Left colon (tissue), 2 donors: Measurements from ENCODE around the gene PCDHGB7. TPM values are rescaled to one million over a fixed set of nuclear protein-coding genes. Genes with fewer than 3 reads are reported as not detected.
A peak's percentile ranks its signal among the peaks of the same experiment; 100 is the strongest.
"Not testable (repeated sequence)": the region's sequence is repeated elsewhere in the genome, so short reads cannot be mapped to it uniquely, and the experiment has no call there.

Source experiments
- ATAC-seq: fragments of 200-7000 bp; cut with Tn5 transposase; one replicate; pipeline ENCODE4 v1.9.1; 2020; ENCODE audit warnings: mild to moderate bottlenecking, moderate library complexity
- DNase-seq, 2 donors: peaks; one replicate each; pipeline ENCODE4 v3.0.0-alpha.2; 2020
- intact Hi-C, 2 donors: fragments of 100-400 bp; cut with DNase I in 1 of 2; cut with micrococcal nuclease in 1 of 2; formaldehyde crosslinking; loops; one replicate each; pipeline versions ENCODE4 v1.11.2 to v1.14.0; 2022; cut with DNase I, micrococcal nuclease
- total RNA-seq, 2 donors: library from RNA; stranded (reverse); fragmentation: NEBNext Ultra II Directional; extraction: Animal tissue kit (Norgen Biotek cat#: 25700); gene quantifications; one replicate each; pipeline ENCODE4 v1.2.1, GENCODE V29; 2021
- donor health status: DM: no; HTN: no; CAD: no.
- donor health status: DM: yes; HTN: yes; CAD: no.

Gene PCDHGB7
- total RNA-seq, 2 donors from 2014 or later = 3.0 to 4.2 TPM

DNA sequence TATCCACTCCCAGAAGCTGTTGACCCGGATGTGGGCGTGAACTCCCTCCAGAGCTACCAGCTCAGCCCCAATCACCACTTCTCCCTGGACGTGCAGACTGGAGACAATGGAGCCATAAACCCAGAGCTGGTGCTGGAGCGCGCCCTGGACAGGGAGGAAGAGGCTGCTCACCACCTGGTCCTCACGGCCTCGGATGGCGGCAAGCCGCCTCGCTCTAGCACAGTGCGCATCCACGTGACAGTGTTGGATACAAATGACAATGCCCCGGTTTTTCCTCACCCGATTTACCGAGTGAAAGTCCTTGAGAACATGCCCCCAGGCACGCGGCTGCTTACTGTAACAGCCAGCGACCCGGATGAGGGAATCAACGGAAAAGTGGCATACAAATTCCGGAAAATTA is 24.2 kb upstream of the PCDHGB7 start:
- intact Hi-C loops = loop anchor here in 1 of 2 donors (10.0 kb wide), 1 partner anchor 48 kb away; the partner anchor contains the start of gene PCDHGA3
- ATAC-seq (no peak), DNase-seq (no peak)

DNA sequence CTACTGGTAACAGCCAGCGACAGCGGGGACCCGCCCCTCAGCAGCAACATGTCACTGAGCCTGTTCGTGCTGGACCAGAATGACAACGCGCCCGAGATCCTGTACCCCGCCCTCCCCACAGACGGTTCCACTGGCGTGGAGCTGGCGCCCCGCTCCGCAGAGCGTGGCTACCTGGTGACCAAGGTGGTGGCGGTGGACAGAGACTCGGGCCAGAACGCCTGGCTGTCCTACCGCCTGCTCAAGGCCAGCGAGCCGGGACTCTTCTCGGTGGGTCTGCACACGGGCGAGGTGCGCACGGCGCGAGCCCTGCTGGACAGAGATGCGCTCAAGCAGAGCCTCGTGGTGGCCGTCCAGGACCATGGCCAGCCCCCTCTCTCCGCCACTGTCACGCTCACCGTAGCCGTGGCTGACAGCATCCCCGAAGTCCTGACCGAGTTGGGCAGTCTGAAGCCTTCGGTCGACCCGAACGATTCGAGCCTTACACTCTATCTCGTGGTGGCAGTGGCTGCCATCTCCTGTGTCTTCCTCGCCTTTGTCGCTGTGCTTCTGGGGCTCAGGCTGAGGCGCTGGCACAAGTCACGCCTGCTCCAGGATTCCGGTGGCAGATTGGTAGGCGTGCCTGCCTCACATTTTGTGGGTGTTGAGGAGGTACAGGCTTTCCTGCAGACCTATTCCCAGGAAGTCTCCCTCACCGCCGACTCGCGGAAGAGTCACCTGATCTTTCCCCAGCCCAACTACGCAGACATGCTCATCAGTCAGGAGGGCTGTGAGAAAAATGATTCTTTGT is 22.9 kb upstream of the PCDHGB7 start:
- ATAC-seq, DNase-seq: not testable (repeated sequence)
- intact Hi-C loops = loop anchor here in 1 of 2 donors (10.0 kb wide), 1 partner anchor 50 kb away; the partner anchor contains the start of gene PCDHGA3

DNA sequence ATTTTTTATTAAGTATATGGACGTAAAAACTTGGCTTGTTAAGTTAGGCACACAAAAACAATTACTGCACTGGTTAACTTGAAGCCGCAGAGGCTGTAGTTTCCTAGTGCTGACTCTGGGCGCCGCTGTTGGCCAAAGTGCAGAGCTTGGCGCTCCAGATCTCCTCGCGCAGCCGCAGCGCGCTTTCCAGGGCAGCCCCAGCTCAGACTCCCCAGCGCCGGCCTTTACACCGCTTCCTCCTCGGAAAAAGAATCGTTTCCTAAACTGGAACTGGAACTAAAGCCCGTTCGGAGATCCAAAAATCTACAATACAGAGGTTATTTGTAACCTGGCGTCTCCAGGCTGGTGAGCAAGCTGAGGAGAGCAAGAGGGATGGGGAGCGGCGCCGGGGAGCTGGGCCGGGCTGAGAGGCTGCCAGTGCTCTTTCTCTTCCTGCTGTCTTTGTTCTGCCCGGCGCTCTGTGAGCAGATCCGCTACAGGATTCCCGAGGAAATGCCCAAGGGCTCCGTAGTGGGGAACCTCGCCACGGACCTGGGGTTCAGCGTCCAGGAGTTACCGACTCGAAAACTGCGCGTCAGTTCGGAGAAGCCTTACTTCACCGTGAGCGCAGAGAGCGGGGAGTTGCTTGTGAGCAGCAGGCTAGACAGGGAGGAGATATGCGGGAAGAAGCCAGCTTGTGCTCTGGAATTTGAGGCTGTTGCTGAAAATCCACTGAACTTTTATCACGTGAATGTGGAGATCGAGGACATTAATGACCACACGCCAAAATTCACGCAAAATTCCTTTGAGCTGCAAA is 19.5 kb upstream of the PCDHGB7 start, which contains the start of gene PCDHGB5:
Gene PCDHGB5, plus strand, starts transcription at position 192 of the 796 bp plus-strand sequence. Its CDS starts 181 bp downstream, at position 373.
- DNase-seq (peak in 1 of 2 donors; percentile 51), ATAC-seq (peak; percentile 96)
- intact Hi-C loops = loop anchor here in 1 of 2 donors (10.0 kb wide), 1 partner anchor 53 kb away; the partner anchor contains the start of gene PCDHGA3

DNA sequence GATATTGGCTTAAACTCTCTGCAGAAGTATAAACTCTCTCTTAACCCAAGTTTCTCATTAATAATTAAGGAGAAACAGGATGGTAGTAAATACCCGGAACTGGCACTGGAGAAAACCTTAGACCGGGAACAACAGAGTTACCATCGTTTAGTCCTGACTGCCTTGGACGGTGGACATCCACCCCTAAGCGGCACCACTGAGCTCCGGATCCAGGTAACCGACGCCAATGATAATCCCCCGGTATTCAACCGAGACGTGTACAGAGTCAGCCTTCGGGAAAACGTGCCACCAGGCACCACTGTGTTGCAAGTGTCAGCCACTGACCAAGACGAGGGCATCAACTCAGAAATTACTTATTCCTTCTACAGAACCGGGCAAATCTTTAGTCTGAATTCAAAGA is 18.9 kb upstream of the PCDHGB7 start:
- intact Hi-C loops = loop anchor here in 1 of 2 donors (10.0 kb wide), 1 partner anchor 54 kb away; the partner anchor contains the start of gene PCDHGA3
- DNase-seq = no peak
- ATAC-seq = no peak

DNA sequence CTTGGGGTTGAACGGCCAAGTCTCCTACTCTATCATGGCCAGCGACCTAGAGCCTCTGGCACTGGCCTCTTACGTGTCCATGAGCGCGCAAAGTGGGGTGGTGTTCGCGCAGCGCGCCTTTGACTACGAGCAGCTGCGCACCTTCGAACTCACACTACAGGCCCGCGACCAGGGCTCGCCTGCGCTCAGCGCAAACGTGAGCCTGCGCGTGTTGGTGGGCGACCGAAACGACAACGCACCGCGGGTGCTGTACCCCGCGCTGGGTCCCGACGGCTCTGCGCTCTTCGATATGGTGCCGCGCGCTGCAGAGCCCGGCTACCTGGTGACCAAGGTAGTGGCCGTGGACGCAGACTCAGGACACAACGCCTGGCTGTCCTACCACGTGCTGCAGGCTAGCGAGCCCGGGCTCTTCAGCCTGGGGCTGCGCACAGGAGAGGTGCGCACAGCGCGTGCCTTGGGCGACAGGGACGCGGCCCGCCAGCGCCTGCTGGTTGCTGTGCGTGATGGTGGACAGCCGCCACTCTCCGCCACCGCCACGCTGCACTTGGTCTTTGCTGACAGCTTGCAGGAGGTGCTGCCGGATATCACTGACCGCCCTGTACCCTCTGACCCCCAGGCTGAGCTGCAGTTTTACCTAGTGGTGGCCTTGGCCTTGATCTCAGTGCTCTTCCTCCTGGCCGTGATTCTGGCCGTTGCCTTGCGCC is 17.8 kb upstream of the PCDHGB7 start:
- DNase-seq (no peak), ATAC-seq (no peak)
- intact Hi-C loops = loop anchor here in 1 of 2 donors (10.0 kb wide), 1 partner anchor 55 kb away; the partner anchor contains the start of gene PCDHGA3

DNA sequence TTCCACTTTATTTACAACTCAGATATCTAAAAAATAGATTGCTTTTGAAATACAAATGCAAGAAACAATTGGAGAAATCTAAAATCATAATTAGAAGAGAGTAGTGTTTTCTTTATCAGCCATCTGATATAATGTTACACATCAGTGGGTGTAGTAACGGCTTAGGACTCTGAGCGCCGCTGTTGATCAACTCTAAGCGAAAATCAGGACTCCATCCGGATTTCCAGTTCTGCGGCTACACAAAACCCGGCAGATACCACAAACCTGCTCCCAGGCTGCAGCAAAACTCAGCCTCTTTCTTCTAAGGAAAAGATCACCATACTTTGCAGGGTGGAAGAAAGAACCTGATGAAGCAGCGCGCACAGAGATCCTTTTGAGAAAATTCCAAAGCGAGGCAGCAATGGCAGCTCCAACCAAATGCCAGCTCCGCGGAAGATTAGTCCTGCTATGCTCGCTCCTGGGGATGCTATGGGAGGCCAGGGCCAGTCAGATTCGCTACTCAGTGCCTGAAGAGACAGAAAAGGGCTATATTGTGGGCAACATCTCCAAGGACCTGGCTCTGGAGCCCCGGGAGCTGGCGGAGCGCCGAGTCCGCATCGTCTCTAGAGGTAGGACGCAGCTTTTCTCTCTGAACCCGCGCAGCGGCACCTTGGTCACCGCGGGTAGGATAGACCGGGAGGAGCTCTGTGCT is 14.8 kb upstream of the PCDHGB7 start, which contains the start of gene PCDHGA9:
Gene PCDHGA9, plus strand, starts transcription at position 226 of the 691 bp plus-strand sequence. Its CDS starts 175 bp downstream, at position 401.
- intact Hi-C loops = no loop called here
- ATAC-seq = peak; percentile 51
- DNase-seq = no peak

DNA sequence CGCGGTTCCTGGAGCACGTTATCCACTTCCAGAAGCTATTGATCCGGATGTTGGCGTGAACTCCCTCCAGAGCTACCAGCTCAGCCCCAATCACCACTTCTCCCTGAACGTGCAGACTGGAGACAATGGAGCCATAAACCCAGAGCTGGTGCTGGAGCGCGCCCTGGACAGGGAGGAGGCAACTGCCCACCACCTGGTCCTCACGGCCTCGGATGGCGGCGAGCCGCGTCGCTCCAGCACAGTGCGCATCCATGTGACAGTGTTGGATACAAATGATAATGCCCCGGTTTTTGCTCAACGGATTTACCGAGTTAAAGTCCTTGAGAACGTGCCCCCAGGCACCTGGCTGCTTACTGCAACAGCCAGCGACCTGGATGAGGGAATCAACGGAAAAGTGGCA is 14.1 kb upstream of the PCDHGB7 start:
- no peak for ATAC-seq
- intact Hi-C loops = no loop called here

DNA sequence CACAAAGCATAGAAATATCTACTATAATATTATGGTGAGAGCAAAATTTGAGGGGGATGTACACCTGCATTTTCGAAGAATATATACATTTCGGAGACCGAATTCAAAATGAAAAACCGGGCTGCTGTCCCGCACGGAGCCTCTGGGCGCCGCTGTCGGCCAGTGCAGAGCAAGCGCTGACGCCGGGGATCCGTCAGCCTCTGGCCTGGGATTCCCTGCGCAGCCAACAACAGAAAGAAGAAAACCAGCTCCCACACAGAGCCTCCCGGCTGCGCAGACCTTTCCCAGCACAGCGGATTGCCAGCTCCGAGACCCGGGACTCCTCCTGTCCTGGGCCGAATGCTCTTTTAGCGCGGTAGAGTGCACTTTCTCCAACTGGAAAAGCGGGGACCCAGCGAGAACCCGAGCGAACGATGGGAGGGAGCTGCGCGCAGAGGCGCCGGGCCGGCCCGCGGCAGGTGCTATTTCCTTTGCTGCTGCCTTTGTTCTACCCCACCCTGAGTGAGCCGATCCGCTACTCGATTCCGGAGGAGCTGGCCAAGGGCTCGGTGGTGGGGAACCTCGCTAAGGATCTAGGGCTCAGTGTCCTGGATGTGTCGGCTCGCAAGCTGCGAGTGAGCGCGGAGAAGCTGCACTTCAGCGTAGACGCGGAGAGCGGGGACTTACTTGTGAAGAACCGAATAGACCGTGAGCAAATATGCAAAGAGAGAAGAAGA is 9.5 kb upstream of the PCDHGB7 start, which contains the start of gene PCDHGB6:
Gene PCDHGB6, plus strand, starts transcription at position 232 of the 716 bp plus-strand sequence. Its CDS starts 182 bp downstream, at position 414.
- intact Hi-C loops = not testable (repeated sequence)
- peak; percentile 75 for ATAC-seq
- DNase-seq = peak in 1 of 2 donors; percentile 31

More for the DNA sequence above, 14.1 kb upstream of the PCDHGB7 start:
- DNase-seq = no peak

DNA sequence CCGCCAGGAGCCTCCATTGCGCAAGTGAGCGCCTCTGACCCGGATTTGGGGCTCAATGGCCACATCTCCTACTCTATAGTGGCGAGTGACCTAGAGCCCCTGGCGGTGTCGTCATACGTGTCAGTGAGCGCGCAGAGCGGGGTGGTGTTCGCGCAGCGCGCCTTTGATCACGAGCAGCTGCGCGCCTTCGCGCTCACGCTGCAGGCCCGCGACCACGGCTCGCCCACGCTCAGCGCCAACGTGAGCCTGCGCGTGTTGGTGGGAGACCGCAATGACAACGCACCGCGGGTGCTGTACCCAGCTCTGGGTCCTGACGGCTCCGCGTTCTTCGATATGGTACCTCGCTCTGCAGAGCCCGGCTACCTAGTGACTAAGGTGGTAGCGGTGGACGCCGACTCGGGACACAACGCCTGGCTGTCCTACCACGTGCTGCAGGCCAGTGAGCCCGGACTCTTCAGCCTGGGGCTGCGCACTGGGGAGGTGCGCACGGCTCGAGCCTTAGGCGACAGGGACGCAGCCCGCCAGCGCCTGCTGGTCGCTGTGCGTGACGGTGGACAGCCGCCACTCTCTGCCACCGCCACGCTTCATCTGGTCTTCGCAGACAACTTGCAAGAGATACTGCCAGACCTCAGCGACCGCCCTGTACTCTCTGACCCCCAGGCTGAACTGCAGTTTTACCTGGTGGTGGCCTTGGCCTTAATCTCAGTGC is 7.7 kb upstream of the PCDHGB7 start:
- no peak for DNase-seq
- intact Hi-C loops = loop anchor here in 1 of 2 donors (10.0 kb wide), 1 partner anchor 155 kb away; no protein-coding TSS in a partner anchor
- ATAC-seq = no peak

DNA sequence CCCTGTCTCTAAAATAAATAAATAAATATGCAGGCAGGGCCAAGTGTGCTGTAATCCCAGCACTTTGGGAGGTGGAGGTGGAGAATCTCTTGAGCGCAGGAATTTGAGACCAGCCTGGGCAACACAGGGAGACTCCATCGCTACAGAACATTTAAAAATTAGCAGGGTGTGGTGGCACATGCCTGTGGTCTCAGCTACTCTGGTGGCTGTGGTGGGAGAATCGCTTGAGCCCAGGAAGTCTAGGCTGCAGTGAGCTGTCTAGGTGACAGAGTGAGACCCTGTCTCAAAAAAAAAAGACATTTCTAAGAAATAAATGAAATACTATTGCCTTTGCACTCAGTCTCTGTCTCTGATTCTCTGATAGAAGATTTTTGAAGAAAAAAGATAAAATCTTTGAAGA is 5.9 kb upstream of the PCDHGB7 start:
- no peak for DNase-seq
- no peak for ATAC-seq
- intact Hi-C loops = loop anchor here in 1 of 2 donors (10.0 kb wide), 1 partner anchor 153 kb away; no protein-coding TSS in a partner anchor

DNA sequence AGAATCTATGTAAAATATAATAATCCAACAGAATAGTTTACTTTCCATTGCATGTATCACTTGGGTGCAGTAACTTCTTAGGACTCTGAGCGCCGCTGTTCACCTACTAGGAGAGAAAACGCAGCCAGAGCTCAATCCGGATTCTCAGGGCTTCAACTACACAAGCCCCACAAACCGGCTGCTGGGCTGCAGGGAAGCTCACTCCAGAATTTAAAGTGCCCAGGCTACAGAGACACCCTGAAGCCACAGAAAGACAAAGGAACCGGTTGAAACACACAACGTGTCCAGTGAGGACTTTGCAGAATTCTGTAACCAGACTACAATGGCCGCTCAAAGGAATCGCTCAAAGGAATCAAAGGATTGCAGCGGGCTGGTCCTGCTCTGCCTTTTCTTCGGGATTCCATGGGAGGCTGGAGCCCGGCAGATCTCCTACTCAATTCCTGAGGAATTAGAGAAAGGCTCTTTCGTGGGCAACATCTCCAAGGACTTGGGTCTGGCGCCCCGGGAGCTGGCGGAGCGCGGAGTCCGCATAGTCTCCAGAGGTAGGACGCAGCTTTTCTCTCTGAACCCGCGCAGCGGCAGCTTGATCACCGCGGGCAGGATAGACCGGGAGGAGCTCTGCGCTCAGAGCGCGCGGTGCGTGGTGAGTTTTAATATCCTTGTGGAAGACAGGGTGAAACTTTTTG is 4.5 kb upstream of the PCDHGB7 start, which contains the start of gene PCDHGA10:
Gene PCDHGA10, plus strand, starts transcription at position 134 of the 686 bp plus-strand sequence. Its CDS starts 189 bp downstream, at position 323.
- intact Hi-C loops = loop anchor here in 1 of 2 donors (10.0 kb wide), 1 partner anchor 152 kb away; no protein-coding TSS in a partner anchor
- ATAC-seq (peak; percentile 84), DNase-seq (peak in 1 of 2 donors; percentile 66)

DNA sequence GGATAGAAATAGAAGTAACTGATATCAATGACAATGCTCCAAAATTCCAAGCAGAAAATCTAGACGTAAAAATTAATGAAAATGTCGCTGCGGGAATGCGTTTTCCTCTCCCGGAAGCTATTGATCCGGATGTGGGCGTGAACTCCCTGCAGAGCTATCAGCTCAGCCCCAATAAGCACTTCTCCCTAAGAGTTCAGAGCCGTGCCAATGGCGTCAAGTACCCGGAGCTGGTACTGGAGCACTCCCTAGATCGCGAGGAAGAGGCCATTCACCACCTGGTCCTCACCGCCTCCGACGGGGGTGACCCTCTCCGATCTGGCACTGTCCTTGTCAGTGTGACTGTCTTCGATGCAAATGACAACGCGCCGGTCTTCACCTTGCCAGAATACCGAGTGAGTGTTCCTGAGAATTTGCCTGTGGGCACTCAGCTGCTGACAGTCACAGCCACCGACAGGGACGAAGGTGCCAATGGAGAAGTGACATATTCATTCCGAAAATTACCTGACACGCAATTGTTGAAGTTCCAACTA is 3.9 kb upstream of the PCDHGB7 start:
- intact Hi-C loops = loop anchor here in 1 of 2 donors (10.0 kb wide), 1 partner anchor 151 kb away; no protein-coding TSS in a partner anchor
- no peak for DNase-seq
- ATAC-seq = peak; percentile 53

DNA sequence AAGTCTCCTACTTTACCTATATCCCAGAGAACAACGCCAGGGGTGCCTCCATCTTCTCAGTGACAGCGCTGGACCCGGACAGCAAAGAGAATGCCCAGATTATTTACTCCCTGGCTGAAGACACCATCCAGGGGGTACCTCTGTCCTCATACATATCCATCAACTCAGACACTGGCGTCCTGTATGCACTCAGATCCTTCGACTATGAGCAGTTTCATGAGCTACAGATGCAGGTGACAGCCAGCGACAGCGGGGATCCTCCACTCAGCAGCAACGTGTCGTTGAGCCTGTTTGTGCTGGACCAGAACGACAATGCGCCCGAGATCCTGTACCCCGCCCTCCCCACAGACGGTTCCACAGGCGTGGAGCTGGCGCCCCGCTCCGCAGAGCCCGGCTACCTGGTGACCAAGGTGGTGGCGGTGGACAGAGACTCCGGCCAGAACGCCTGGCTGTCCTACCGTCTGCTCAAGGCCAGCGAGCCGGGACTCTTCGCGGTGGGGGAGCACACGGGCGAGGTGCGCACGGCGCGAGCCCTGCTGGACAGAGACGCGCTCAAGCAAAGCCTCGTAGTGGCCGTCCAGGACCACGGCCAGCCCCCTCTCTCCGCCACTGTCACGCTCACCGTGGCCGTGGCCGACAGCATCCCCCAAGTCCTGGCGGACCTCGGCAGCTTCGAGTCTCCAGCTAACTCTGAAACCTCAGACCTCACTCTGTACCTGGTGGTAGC is 2.8 kb upstream of the PCDHGB7 start:
- intact Hi-C loops = loop anchor here in 1 of 2 donors (10.0 kb wide), 1 partner anchor 150 kb away; no protein-coding TSS in a partner anchor
- not testable (repeated sequence) for DNase-seq, ATAC-seq

DNA sequence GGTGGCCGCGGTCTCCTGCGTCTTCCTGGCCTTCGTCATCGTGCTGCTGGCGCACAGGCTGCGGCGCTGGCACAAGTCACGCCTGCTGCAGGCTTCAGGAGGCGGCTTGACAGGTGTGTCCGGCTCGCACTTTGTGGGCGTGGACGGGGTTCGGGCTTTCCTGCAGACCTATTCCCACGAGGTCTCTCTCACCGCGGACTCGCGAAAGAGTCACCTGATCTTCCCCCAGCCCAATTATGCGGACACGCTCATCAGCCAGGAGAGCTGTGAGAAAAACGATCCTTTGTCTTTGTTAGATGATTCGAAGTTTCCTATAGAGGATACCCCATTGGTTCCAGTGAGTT is 2.2 kb upstream of the PCDHGB7 start:
- DNase-seq, ATAC-seq: not testable (repeated sequence)
- intact Hi-C loops = loop anchor here in 1 of 2 donors (10.0 kb wide), 1 partner anchor 150 kb away; no protein-coding TSS in a partner anchor
